C4-2B (cell line): ENCODE results near the gene NELL1.

ENCODE experiments used
- CTCF ChIP-seq: fragments of 450-650 bp; conservative IDR thresholded peaks from 2 replicates; pipeline ENCODE4 v1.5.1; 2017; ENCODE audit warnings: mild to moderate bottlenecking
- ZFX ChIP-seq: fragments of 450-650 bp; IDR thresholded peaks from 2 replicates; pipeline ENCODE4 v1.6.1; 2017

- TF ChIP-seq CTCF (no peak), ZFX (no peak)
Observed at GRCh38 chr11:21566521-21567117, 897.2 kb downstream of the NELL1 start.
